Thymus (tissue), 11 donors: Measurements from ENCODE around the gene PTAFR. TPM values are rescaled to one million over a fixed set of nuclear protein-coding genes. Genes with fewer than 3 reads are reported as not detected.

Experiments
- DNase-seq, 9 donors: peaks; one replicate each; pipeline ENCODE4 v3.0.0-alpha.2; 2013; ENCODE audit warnings: low spot score in 9 of 9, low read depth in 6 of 9, missing footprints in 1 of 9
- H3K27ac ChIP-seq, 2 donors: one replicate each; pipeline ENCODE4 v1.5.1; 2013; ENCODE audit warnings: control low read depth in 1 of 2, low read depth in 1 of 2, low read length in 1 of 2, mild to moderate bottlenecking in 1 of 2, moderate library complexity in 1 of 2
- H3K27me3 ChIP-seq, 2 donors: one replicate each; pipeline ENCODE4 v1.5.1; 2013; ENCODE audit warnings: low read length in 1 of 2; ENCODE audit not compliant: control insufficient read depth in 2 of 2, insufficient read depth in 1 of 2
- H3K36me3 ChIP-seq, 2 donors: one replicate each; pipeline ENCODE4 v1.5.1; 2013; ENCODE audit warnings: low read length in 1 of 2, mild to moderate bottlenecking in 1 of 2, moderate library complexity in 1 of 2; ENCODE audit not compliant: control insufficient read depth in 2 of 2, insufficient read depth in 2 of 2
- H3K4me1 ChIP-seq, 2 donors: one replicate each; pipeline ENCODE4 v1.5.1; 2013; ENCODE audit warnings: low read length in 2 of 2; ENCODE audit not compliant: control insufficient read depth in 2 of 2, insufficient read depth in 2 of 2
- H3K4me3 ChIP-seq, 2 donors: one replicate each; pipeline ENCODE4 v1.5.1; 2013; ENCODE audit warnings: low read length in 2 of 2, control low read depth in 1 of 2, mild to moderate bottlenecking in 1 of 2
- H3K9me3 ChIP-seq, 2 donors: one replicate each; pipeline ENCODE4 v1.5.1; 2013; ENCODE audit warnings: low read length in 1 of 2, mild to moderate bottlenecking in 1 of 2; ENCODE audit not compliant: control insufficient read depth in 2 of 2, insufficient read depth in 1 of 2
- WGBS: extraction: QIAGEN DNeasy Blood & Tissue Kit; methylation state at CpG from one replicate; pipeline ENCODE4 v1.1.7; 2013; 5-methylcytosine and 5-hydroxymethylcytosine counted together
- polyA plus RNA-seq: library from polyadenylated mRNA; stranded (reverse); fragments of 200-250 nt; gene quantifications from one replicate; pipeline ENCODE4 v1.2.3, GENCODE V29; 2013
- total RNA-seq: library from RNA; stranded (reverse); fragments of 120-200 nt; gene quantifications from one replicate; pipeline ENCODE4 v1.2.4, GENCODE V29; 2013
- donor health status: healthy.

PTAFR gene
- total and polyA plus RNA-seq, 2 donors, result 3.4 to 4.9 TPM

GRCh38 chr1:28114844-28115243, 61.6 kb downstream of the PTAFR start:
- Histone ChIP-seq H3K4me3 (no peak overlapping the region), H3K36me3 (no peaks in the 10 kb centered on the region), H3K27ac (no peak overlapping the region), H3K9me3 (no peaks in the 10 kb centered on the region), H3K27me3 (no peaks in the 10 kb centered on the region), H3K4me1 (peaks cover 0 to 7% of the 10 kb centered on the region in 2 donors)
- DNase-seq, result no peak
- 96% methylated on average over 2 of the region's 2 CpGs for WGBS

GRCh38 chr1:28113242-28113572, 63.3 kb downstream of the PTAFR start:
- Histone ChIP-seq H3K9me3 (no peaks in the 10 kb centered on the region), H3K4me3 (no peak overlapping the region), H3K27ac (no peak overlapping the region), H3K4me1 (peaks cover 0 to 7% of the 10 kb centered on the region in 2 donors), H3K27me3 (no peaks in the 10 kb centered on the region), H3K36me3 (no peaks in the 10 kb centered on the region)
- 96% methylated on average over 3 of the region's 3 CpGs for WGBS
- DNase-seq, result no peak

GRCh38 chr1:28112388-28113241, 63.9 kb downstream of the PTAFR start:
- no peaks in the 10 kb centered on the region for H3K36me3 ChIP-seq
- H3K4me3 ChIP-seq, result no peak overlapping the region
- WGBS, result 92% methylated on average over 5 of the region's 5 CpGs
- no peak overlapping the region for H3K27ac ChIP-seq
- no peaks in the 10 kb centered on the region for H3K27me3 ChIP-seq
- DNase-seq, result peak in 1 of 9 donors; percentile 23
- peaks cover 0 to 7% of the 10 kb centered on the region in 2 donors for H3K4me1 ChIP-seq
- no peaks in the 10 kb centered on the region for H3K9me3 ChIP-seq

- Histone ChIP-seq H3K4me1 (peaks cover 0 to 7% of the 10 kb centered on the region in 2 donors), H3K27me3 (no peaks in the 10 kb centered on the region), H3K4me3 (no peak overlapping the region), H3K9me3 (no peaks in the 10 kb centered on the region), H3K36me3 (no peaks in the 10 kb centered on the region), H3K27ac (no peak overlapping the region)
- WGBS, result 59% methylated on average over 2 of the region's 2 CpGs
- no peak for DNase-seq
These were observed 65.3 kb downstream of the PTAFR start for GRCh38 chr1:28111157-28111556.

- peaks cover 0 to 4% of the 10 kb centered on the region in 2 donors for H3K4me1 ChIP-seq
These were observed 65.9 kb downstream of the PTAFR start for GRCh38 chr1:28110555-28110954.

GRCh38 chr1:28109639-28110038, 66.9 kb downstream of the PTAFR start:
- H3K27me3 ChIP-seq, result no peaks in the 10 kb centered on the region
- 95% methylated on average over 3 of the region's 3 CpGs for WGBS

More at GRCh38 chr1:28110555-28110954, 65.9 kb downstream of the PTAFR start:
- no peak for DNase-seq
- no peaks in the 10 kb centered on the region for H3K27me3 ChIP-seq
- 100% methylated on average over 1 of the region's 1 CpG for WGBS
- no peaks in the 10 kb centered on the region for H3K9me3 ChIP-seq
- no peak overlapping the region for H3K4me3 ChIP-seq
- H3K27ac ChIP-seq, result no peak overlapping the region
- H3K36me3 ChIP-seq, result no peaks in the 10 kb centered on the region

GRCh38 chr1:28108001-28108400, 68.5 kb downstream of the PTAFR start:
- Histone ChIP-seq H3K36me3 (no peaks in the 10 kb centered on the region), H3K27me3 (no peaks in the 10 kb centered on the region), H3K4me1 (no peaks in the 10 kb centered on the region), H3K9me3 (no peaks in the 10 kb centered on the region), H3K4me3 (no peak overlapping the region), H3K27ac (no peak overlapping the region)
- WGBS, result 100% methylated on average over 2 of the region's 2 CpGs
- no peak for DNase-seq

More at GRCh38 chr1:28109639-28110038, 66.9 kb downstream of the PTAFR start:
- no peak overlapping the region for H3K27ac ChIP-seq
- H3K9me3 ChIP-seq, result no peaks in the 10 kb centered on the region
- no peak overlapping the region for H3K4me3 ChIP-seq
- H3K36me3 ChIP-seq, result no peaks in the 10 kb centered on the region
- DNase-seq, result no peak
- H3K4me1 ChIP-seq, result no peaks in the 10 kb centered on the region

- no peak for DNase-seq
- 92% methylated on average over 11 of the region's 11 CpGs for WGBS
- Histone ChIP-seq H3K4me3 (no peak overlapping the region), H3K36me3 (no peaks in the 10 kb centered on the region), H3K27me3 (no peaks in the 10 kb centered on the region), H3K9me3 (no peaks in the 10 kb centered on the region), H3K27ac (no peak overlapping the region), H3K4me1 (no peaks in the 10 kb centered on the region)
These were observed 71.5 kb downstream of the PTAFR start for GRCh38 chr1:28104866-28105467.

GRCh38 chr1:28102189-28102588, 74.3 kb downstream of the PTAFR start:
- H3K27ac ChIP-seq, result no peak overlapping the region
- DNase-seq, result no peak

More at GRCh38 chr1:28102189-28102588, 74.3 kb downstream of the PTAFR start:
- Histone ChIP-seq H3K9me3 (no peaks in the 10 kb centered on the region), H3K27me3 (no peaks in the 10 kb centered on the region), H3K4me1 (no peaks in the 10 kb centered on the region), H3K4me3 (no peak overlapping the region), H3K36me3 (no peaks in the 10 kb centered on the region)
- WGBS, result 100% methylated on average over 1 of the region's 1 CpG
